ENCODE measurements around the gene ZNF664.
A peak's percentile ranks its signal among the peaks of the same experiment; 100 is the strongest.

ZNF664 gene

DNA sequence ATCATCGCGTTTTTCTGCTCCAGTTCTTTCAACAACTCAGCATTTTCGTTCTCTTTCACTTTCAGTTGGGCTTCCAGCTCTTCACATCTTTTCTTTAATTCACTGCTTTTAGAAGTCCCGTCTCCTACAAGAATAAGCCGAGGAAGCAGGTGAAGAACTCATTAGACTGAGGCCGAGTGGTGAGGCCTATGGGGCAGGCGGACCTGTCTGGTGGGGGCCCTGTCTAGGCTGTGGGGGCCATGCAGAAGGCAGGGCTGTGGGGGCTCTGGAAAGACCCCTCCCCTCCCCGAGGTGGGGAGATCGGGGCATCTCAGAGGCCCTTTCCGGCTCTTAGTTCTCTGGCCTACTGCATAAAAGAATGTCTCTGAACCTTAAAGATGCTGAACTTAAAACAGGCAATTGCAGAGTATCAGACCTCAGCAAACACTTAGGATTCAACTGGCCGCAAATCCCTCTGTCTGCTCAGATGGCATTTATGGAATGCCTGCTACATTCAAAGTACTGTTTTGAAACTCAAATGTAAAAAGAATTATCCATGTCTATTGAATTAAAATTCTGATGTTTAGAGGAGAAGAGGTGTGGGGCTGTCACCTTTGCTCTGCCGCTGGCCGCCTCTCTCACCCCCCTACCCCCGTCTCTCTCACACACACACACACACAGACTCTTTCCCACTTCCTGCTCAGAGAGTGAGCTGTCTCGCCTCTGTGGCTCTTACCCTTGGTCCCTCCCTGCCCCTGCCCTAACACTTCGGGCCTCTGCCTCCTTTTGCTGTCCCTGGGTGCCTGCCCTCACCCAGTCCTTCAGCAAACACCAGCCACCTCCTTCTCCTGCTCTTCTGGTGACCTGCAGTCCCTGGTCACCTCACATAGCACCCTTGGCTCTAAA, 35.1 kb upstream of the ZNF664 start:
- DNase-seq: peak; percentile 61
- no peaks in the 10 kb centered on the region for H3K27me3 Mint-ChIP-seq
- peaks cover 28% of the 10 kb centered on the region for H3K36me3 Mint-ChIP-seq (ENCODE audit: low read depth)
- H3K4me1 Mint-ChIP-seq (ENCODE audit: low read depth): peaks cover 29% of the 10 kb centered on the region
- peak overlapping the region; percentile 70 for H3K4me3 Mint-ChIP-seq
- no peaks in the 10 kb centered on the region for H3K9me3 Mint-ChIP-seq
- H3K27ac Mint-ChIP-seq: peak overlapping the region; percentile 87

DNA sequence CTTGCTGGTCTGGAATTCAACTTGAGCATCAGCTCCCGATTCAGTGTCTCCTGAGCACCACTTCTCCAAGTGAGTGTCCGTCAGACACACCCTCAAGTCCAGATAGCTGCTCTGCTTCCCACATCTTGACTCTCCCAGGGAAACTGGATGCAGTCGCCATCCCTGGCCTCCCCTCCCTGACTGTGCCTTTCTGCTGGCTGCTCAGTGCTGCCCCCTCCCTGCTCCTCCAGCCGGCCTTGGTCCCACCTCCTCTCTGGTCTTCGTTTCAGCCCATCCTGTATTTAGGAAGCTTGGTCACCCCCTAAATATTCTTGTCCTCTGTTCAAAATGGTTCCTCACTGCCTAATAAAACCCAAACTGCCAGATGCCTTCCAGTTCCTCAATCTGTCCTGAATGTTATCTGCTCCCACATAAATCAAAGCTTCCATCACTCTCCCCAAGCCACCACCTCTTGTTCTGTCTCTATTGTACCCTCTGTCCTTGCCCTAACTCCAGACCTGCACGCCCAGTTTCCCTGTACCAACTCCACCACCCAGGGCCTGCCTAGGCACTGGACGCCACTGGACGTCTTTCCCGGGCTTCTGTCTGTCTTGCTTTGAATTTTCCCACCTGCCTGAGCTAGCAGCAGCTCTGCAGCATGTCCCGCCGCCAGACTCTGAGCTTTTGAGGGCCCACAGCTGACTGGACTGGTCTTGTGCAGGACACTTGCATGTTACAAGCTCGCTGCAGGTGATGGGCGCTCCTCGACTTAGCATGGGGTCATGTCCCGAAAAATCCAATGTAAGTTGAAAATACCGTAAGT, 34.1 kb upstream of the ZNF664 start:
- Mint-ChIP-seq H3K27ac (peak overlapping the region; percentile 87), H3K27me3 (no peaks in the 10 kb centered on the region), H3K4me3 (peak overlapping the region; percentile 70), H3K36me3 (ENCODE audit: low read depth) (peaks cover 29% of the 10 kb centered on the region), H3K9me3 (no peaks in the 10 kb centered on the region), H3K4me1 (ENCODE audit: low read depth) (peaks cover 24% of the 10 kb centered on the region)
- DNase-seq: peak; percentile 43

DNA sequence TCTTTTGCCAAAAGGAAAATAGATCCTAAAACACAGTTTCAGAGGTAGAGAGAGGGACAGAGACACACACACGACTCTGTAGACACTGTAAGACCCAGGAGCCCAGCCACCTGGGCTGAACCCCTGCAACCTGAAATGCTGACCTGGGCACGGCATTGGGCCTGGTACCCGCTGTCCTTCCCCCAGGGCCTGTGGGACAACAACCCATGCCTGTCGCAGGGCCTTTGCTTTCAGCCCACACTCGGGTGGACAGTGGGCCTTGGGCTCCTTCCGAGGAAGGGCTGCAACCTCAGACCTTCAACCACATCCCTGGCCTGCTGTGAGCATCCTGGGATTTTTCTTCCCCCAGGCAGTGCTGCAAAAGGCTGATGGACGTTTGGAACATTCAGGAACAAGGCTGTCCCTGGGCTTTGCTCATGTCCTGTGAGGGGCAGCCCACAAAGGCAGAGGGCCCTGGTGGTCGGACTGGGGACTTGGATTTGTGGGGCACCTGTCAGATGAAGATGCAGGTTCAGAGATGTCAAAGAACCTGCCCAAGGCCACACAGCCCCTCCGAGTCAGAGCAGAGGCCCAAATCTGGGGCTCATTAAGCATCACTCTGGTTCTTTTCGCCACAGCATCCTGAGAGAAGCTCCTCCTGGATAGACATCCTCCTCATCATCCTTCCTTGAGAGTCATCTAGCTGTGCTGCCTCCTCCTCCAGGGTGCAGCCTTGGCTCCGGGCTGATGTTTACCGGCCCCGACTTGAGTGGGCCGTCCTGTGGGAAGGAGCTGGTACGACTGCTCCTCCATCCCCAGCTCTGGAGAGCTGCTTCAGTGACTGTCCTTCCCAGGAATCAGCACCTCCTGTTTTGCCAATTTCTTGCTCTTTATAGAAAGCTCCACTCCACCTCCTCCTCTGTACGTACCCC, 33.0 kb upstream of the ZNF664 start:
- Mint-ChIP-seq H3K36me3 (ENCODE audit: low read depth) (peaks cover 34% of the 10 kb centered on the region), H3K27me3 (no peaks in the 10 kb centered on the region), H3K4me1 (ENCODE audit: low read depth) (peaks cover 24% of the 10 kb centered on the region), H3K27ac (no peak overlapping the region), H3K4me3 (no peak overlapping the region), H3K9me3 (no peaks in the 10 kb centered on the region)
- no peak for DNase-seq

DNA sequence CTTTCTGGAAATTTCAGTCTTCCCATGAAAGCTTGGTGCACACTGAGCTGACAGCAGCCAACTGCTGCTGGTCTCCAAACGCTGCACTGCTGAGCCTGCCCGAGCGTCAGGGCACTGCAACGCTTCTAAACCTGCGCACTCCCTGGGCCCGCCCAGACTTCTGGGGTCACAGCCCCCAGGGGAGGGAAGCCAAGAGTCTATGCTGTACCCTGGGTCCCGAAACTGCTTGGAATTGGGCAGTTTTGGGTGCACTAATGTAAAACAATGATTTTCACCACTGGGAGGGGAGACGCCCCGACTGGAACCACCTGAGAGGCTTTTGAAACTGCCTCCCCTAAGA, 32.4 kb upstream of the ZNF664 start:
- H3K36me3 Mint-ChIP-seq (ENCODE audit: low read depth): peaks cover 34% of the 10 kb centered on the region

DNA sequence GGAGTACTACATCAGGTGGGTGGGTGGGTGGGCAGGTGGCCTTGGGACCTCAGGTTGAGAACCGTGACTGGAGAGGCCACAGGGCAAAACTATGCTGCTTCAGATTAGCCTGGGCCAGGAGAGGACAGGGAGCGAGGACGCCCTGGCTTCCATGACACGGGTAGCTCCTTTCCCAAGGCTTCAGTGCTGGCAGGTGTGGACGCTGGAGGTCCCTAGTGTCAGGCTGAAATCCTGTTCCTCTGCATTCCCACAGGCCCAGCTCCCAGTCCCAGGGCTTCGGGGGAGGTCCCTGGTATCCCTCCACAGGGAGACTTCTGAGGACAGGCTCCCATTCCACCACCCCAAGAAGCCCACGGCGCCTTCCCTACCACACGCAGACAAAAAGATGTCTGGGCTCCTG, 32.0 kb upstream of the ZNF664 start:
- H3K4me1 Mint-ChIP-seq (ENCODE audit: low read depth): peaks cover 24% of the 10 kb centered on the region
- no peaks in the 10 kb centered on the region for H3K9me3 Mint-ChIP-seq
- H3K4me3 Mint-ChIP-seq: no peak overlapping the region
- H3K27me3 Mint-ChIP-seq: no peaks in the 10 kb centered on the region
- peaks cover 34% of the 10 kb centered on the region for H3K36me3 Mint-ChIP-seq (ENCODE audit: low read depth)
- DNase-seq: no peak
- H3K27ac Mint-ChIP-seq: no peak overlapping the region

More for the DNA sequence above, 32.4 kb upstream of the ZNF664 start:
- H3K9me3 Mint-ChIP-seq: no peaks in the 10 kb centered on the region
- no peak overlapping the region for H3K27ac Mint-ChIP-seq
- DNase-seq: no peak
- H3K4me1 Mint-ChIP-seq (ENCODE audit: low read depth): peaks cover 24% of the 10 kb centered on the region
- no peak overlapping the region for H3K4me3 Mint-ChIP-seq
- no peaks in the 10 kb centered on the region for H3K27me3 Mint-ChIP-seq

DNA sequence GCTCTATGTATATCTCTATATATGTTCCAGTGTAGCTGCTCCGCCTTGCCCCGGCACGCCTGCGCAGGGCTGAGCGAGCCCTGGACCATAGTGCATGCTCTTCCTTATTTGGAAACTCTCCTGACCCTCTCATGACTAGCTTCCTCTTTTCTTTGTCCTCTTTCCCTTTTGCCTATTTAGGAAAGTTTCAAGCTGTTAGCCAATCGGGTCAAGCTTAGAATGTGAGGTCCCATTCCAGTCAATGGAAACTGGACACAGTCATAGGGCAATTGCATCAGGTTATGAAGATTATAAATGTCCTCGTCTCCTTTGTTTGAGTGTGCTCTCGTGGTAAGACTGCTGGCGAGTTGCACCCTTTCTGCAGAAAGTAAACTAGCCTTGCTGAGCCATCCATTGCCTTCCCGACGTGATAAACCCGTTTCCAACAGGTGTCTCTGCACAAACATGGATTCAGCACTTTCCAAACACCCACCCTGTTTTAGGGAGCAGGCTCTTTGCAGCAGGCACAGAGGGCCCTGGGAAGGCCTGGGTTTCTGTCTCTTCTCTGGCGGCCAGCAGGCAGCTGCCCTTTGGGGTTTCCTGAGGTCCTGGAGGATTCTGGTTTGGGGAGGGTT, 31.3 kb upstream of the ZNF664 start:
- no peaks in the 10 kb centered on the region for H3K9me3 Mint-ChIP-seq
- no peaks in the 10 kb centered on the region for H3K27me3 Mint-ChIP-seq
- no peak for DNase-seq
- H3K4me1 Mint-ChIP-seq (ENCODE audit: low read depth): peaks cover 21% of the 10 kb centered on the region
- no peak overlapping the region for H3K27ac Mint-ChIP-seq
- H3K4me3 Mint-ChIP-seq: no peak overlapping the region
- H3K36me3 Mint-ChIP-seq (ENCODE audit: low read depth): peaks cover 29% of the 10 kb centered on the region

DNA sequence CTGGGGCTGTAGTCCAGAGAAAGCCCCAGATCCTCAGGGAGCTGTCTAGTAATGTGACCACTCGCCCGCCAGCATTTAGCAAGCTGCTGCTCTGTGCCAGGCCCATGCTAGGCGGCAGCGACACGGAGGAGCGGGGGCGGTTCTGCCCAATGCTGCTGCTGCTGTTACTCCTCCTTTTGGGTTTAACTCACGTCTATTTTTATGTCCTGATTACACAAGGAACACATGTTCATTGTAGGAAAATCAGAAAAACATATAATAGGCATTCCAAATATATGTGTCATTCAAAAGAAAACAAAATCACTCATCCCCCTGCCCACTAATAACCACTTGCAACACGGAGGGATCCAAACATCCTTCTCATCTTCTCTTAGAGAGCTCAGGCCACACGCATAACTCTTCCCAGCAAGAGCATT, 30.8 kb upstream of the ZNF664 start:
- no peak for DNase-seq
- H3K4me3 Mint-ChIP-seq: no peak overlapping the region
- no peaks in the 10 kb centered on the region for H3K9me3 Mint-ChIP-seq
- peaks cover 20% of the 10 kb centered on the region for H3K4me1 Mint-ChIP-seq (ENCODE audit: low read depth)
- H3K36me3 Mint-ChIP-seq (ENCODE audit: low read depth): peaks cover 29% of the 10 kb centered on the region
- H3K27me3 Mint-ChIP-seq: no peaks in the 10 kb centered on the region
- H3K27ac Mint-ChIP-seq: no peak overlapping the region

DNA sequence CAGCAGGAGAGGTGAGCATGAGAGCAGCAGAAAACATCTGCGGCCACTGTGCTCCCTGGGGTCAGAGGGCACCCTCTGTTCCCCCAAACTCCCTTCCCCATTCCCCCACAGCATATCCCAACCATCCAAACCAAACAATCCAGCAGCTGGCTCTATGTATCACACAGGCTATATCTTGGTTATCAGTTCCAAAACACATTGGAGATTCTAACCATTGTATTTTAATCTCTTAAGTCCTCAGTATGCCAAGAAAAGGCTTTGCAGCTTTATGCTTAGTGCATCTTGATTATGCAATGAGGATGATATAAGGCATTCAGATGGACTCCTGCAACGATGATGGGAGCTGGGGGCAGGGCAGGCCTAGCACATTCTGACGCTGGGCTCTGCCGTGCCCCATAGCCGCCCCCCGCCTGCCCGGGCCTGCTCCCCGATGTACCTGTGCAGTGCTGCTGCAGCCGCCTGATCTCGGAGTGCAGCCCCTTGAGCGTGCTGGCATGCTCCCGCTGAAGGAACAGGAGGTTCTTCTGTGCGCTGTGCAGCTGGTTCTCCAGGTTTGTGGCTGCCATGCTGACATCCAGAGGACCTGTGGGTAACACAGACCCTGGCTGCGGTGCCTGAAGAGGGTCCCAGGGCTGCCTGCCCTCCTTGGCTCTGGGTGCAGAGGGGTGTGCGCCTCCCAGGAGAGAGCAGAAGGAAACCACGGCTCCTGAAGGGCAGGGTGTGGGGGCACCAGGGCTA, 29.9 kb upstream of the ZNF664 start:
- no peak overlapping the region for H3K4me3 Mint-ChIP-seq
- DNase-seq: no peak
- peaks cover 29% of the 10 kb centered on the region for H3K36me3 Mint-ChIP-seq (ENCODE audit: low read depth)
- no peaks in the 10 kb centered on the region for H3K9me3 Mint-ChIP-seq
- no peaks in the 10 kb centered on the region for H3K27me3 Mint-ChIP-seq
- H3K4me1 Mint-ChIP-seq (ENCODE audit: low read depth): peaks cover 12% of the 10 kb centered on the region
- no peak overlapping the region for H3K27ac Mint-ChIP-seq

DNA sequence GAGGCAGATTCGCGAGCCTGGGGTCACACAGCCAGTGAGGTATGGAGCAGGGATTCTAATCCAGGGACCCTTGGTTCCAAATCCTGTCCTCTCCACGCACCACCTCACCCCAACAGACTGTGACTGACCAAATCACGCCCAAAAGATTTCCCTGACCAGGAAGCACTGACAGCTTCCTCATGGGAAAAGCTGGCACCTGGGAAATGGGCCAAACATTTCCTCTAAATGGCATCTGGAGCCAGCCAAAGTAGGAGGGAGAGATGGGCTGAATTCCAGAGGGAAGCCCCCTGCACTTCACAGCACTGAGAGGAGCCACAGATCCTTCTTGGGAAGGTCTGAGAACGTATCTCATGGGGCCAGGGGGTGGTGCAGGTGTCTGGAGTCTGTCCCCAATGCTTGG, 29.2 kb upstream of the ZNF664 start:
- Mint-ChIP-seq H3K27ac (no peak overlapping the region), H3K9me3 (no peaks in the 10 kb centered on the region), H3K36me3 (ENCODE audit: low read depth) (peaks cover 29% of the 10 kb centered on the region), H3K4me1 (ENCODE audit: low read depth) (peaks cover 4% of the 10 kb centered on the region), H3K27me3 (no peaks in the 10 kb centered on the region), H3K4me3 (no peak overlapping the region)
- no peak for DNase-seq

DNA sequence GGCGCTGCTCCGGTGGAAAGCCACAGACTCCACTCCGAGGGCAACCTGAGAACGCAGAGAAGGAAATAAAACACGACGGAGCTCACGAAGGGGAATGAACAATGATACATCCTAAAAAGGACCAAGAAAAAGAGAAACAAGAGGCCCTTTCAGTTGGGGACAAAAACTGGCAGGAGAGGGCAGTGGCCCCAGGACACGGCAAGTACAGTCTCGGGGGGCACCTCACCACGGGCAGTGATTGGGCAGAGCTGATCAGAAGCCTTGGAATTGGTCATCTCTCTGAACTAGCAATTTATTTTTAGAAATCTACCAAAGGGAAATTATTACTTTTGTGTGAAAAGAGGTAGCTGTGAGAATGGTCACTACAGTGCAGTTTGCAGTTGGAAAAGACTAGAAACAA, 28.3 kb upstream of the ZNF664 start:
- no peaks in the 10 kb centered on the region for H3K27me3 Mint-ChIP-seq
- H3K4me3 Mint-ChIP-seq: no peak overlapping the region
- H3K27ac Mint-ChIP-seq: no peak overlapping the region
- H3K36me3 Mint-ChIP-seq (ENCODE audit: low read depth): peaks cover 29% of the 10 kb centered on the region
- no peaks in the 10 kb centered on the region for H3K4me1 Mint-ChIP-seq (ENCODE audit: low read depth)
- H3K9me3 Mint-ChIP-seq: no peaks in the 10 kb centered on the region
- no peak for DNase-seq

DNA sequence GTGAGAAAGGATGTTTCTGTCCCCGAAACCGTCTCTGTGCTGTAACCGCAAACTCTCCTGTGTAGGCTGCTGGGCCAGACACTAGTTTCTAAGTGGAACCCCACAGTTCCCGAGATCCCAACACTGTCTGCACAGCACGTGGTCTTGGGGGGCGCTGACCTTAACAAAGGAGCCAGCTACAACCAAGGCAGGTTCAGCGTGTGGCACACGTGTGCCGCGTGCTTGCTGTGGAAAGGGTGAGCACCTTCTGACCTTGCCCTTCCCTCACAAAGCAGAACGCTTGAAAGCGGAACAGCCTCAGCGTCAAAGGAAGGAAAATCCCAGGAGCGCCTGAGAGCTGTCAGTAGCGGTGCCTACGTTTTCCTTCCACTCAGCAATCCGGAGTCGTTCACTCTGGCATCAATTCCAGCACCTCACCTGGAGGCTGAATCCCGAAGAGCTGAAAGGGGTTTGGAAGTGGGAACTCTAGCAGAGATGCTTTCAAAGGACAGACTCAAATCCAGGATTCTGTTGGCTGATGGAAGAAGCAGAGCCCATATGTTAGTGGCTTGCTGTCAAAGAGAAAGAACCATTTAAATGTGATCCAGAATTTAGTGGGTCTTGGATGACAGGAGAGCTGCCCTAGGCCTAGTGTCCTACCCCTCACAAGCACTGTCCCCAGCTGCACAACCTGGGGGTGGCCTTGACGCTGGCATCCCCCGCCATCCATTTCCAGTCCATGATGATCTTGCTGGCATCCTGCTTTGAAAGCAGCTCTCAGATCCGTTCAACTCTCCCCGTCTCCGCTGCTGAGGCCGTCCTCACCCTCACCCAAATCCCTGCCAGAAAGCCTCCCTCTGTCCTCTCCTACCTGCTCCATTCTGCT, 27.5 kb upstream of the ZNF664 start:
- Mint-ChIP-seq H3K36me3 (ENCODE audit: low read depth) (peaks cover 26% of the 10 kb centered on the region), H3K4me3 (no peak overlapping the region), H3K9me3 (no peaks in the 10 kb centered on the region), H3K4me1 (ENCODE audit: low read depth) (no peaks in the 10 kb centered on the region), H3K27me3 (no peaks in the 10 kb centered on the region), H3K27ac (no peak overlapping the region)
- DNase-seq: no peak

DNA sequence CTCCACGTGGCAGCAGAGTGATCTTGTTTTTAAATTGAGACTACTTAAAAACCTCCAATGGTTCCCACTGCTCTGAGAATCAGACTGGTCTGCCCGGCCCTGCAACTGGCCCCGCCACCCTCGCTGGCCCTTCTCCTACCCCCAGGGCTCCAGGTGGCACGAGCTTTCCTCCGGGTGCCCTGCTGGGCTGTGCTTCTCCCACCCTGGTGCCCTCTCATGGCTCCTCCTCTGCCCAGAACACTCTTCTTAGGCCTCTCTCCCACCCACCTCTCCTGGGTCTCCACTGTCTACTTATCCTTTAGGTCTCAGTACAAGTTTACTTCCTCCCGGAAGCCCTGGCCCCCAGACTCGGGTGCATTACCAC, 26.9 kb upstream of the ZNF664 start:
- peaks cover 24% of the 10 kb centered on the region for H3K36me3 Mint-ChIP-seq (ENCODE audit: low read depth)
- DNase-seq: no peak
- H3K27me3 Mint-ChIP-seq: no peaks in the 10 kb centered on the region
- H3K4me3 Mint-ChIP-seq: no peak overlapping the region
- H3K4me1 Mint-ChIP-seq (ENCODE audit: low read depth): no peaks in the 10 kb centered on the region
- H3K9me3 Mint-ChIP-seq: no peaks in the 10 kb centered on the region
- no peak overlapping the region for H3K27ac Mint-ChIP-seq

Data from activated T-cell treated with anti-CD3 and anti-CD28 coated beads, Interleukin-2, amount 50 U/mL, for 24 hours (primary cell).